ENCODE data around the gene NAXD. TPM values are rescaled to one million over a fixed set of nuclear protein-coding genes. Genes with fewer than 3 reads are reported as not detected.
"Not testable (repeated sequence)": the region's sequence is repeated elsewhere in the genome, so short reads cannot be mapped to it uniquely, and the experiment has no call there.

The NAXD gene
- total RNA-seq, 3 donors from 2014 or later, result 23.4 to 34.8 (median 32.1) TPM

DNA sequence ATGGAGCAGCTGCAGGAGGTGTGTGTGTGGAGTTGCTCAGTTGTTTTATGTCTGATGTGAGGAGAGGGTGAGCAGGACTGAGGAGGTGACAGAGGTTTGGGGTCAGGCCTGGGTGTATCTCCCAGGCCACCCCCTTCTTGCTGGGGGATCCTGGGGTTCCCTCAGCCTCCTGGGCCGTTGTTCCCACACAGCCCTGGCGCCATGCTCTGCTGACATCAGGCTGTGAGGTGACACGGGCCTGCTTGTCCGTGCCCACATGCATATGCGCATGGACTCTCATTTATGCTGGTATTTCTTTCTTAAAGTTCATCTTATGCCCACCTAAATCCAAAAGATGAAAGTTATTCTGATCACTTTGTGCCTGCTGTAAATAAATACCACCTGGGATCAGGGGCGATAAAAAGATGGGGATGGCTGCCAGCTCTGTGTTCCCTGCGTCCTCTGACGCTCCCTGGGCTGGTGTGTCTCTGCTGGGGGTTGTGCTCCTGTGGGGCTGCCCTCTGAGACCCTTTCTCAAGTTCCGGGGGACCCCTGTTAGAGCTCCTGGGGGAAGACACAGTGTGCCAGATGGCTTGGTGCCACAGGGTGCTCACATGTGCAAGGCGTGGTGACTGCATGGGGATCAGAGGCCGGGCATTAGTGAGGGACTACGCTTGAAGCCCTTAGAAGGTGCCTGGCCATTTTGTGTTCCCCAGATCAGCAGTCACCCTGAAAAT lies 12.6 kb downstream of the NAXD start:
- Histone ChIP-seq H3K4me3 (no peak overlapping the region), H3K9me3 (no peaks in the 10 kb centered on the region), H3K27me3 (no peaks in the 10 kb centered on the region), H3K27ac (peak overlapping the region in 1 of 2 donors; percentile 20), H3K36me3 (peaks cover 3% of the 10 kb centered on the region), H3K4me1 (no peaks in the 10 kb centered on the region)
- TF ChIP-seq, protein P1, sequence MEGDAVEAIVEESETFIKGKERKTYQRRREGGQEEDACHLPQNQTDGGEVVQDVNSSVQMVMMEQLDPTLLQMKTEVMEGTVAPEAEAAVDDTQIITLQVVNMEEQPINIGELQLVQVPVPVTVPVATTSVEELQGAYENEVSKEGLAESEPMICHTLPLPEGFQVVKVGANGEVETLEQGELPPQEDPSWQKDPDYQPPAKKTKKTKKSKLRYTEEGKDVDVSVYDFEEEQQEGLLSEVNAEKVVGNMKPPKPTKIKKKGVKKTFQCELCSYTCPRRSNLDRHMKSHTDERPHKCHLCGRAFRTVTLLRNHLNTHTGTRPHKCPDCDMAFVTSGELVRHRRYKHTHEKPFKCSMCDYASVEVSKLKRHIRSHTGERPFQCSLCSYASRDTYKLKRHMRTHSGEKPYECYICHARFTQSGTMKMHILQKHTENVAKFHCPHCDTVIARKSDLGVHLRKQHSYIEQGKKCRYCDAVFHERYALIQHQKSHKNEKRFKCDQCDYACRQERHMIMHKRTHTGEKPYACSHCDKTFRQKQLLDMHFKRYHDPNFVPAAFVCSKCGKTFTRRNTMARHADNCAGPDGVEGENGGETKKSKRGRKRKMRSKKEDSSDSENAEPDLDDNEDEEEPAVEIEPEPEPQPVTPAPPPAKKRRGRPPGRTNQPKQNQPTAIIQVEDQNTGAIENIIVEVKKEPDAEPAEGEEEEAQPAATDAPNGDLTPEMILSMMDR (IDR thresholded peaks at IDR 0.05), result no peak
- TF ChIP-seq POLR2AphosphoS5 (IDR thresholded peaks at IDR 0.05), result no peak
- no peak for TF ChIP-seq POLR2A (IDR thresholded peaks at IDR 0.05)
- intact Hi-C loops (cut with DNase I; ENCODE audit: low total_unique reads), result loop anchor here (2.0 kb wide), 1 partner anchor 77 kb away; no protein-coding TSS in a partner anchor
- DNase-seq (ENCODE audit: low spot score in 2 of 2), result no peak

DNA sequence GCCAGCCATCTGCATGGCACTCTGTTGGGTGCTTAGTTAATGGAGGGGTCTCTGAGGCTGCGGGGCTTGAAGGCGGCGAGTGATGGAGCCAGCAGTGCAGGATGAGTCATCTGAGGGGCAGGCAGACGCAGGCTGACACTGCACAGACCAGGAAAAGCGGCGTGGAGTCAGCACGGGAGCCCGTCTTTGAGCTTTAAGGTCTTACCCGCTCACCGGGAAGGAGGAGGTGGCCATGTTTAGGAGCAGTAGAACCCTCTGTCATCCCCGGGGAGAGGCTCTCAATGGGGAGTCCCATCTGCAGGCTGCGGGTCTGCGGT lies 13.1 kb downstream of the NAXD start:
- Histone ChIP-seq H3K36me3 (no peaks in the 10 kb centered on the region), H3K9me3 (no peaks in the 10 kb centered on the region), H3K27ac (peak overlapping the region in 1 of 2 donors; percentile 20), H3K4me1 (no peaks in the 10 kb centered on the region), H3K27me3 (no peaks in the 10 kb centered on the region), H3K4me3 (peak overlapping the region in 1 of 3 donors; percentile 10)
- no peak for DNase-seq (ENCODE audit: low spot score in 2 of 2)
- TF ChIP-seq, protein P1 (IDR thresholded peaks at IDR 0.05), result no peak
- TF ChIP-seq POLR2A (IDR thresholded peaks at IDR 0.05), result no peak
- TF ChIP-seq POLR2AphosphoS5 (IDR thresholded peaks at IDR 0.05), result no peak
- intact Hi-C loops (cut with DNase I; ENCODE audit: low total_unique reads), result loop anchor here (2.0 kb wide), 1 partner anchor 78 kb away; no protein-coding TSS in a partner anchor

DNA sequence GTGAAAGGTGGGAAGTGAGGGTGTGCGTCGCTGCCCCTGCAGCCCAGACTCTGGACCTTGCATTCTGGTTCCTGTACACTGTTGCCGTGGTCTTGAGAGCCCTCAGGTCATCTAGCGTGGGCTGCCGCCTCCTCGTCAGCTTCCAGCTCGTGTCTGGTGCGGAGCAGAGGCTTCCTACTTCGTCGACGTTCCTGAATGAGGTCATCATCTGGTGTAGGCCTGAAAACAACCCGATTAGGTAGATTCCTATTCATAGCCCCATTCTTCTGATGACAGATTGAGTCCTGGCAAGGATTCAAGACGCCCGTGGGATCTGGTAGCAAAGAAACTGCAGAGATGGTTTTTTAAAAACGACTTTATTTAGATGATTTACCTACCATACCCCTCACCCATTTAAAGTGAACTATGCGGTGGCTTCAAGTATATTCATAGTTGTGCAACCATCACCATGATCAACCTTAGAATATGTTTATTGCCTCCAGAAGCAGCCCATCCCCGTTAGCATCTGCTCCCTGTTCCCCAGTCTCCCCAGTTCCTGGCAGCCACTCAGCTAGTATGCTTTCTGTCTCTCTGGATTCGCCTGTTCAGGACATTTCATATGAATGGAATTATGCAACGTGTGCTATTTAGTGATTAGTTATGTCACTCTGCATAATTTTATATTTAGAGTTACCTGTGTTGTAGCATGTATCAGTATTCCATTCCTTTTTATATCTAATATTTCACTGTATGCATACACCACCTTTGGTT lies 13.8 kb downstream of the NAXD start:
- no peak for DNase-seq (ENCODE audit: low spot score in 2 of 2)
- Histone ChIP-seq H3K27me3 (no peaks in the 10 kb centered on the region), H3K4me3 (no peak overlapping the region), H3K27ac (peak overlapping the region in 1 of 2 donors; percentile 20), H3K9me3 (no peaks in the 10 kb centered on the region), H3K36me3 (no peaks in the 10 kb centered on the region), H3K4me1 (no peaks in the 10 kb centered on the region)
- TF ChIP-seq POLR2A (IDR thresholded peaks at IDR 0.05), result no peak
- TF ChIP-seq POLR2AphosphoS5 (IDR thresholded peaks at IDR 0.05), result no peak
- TF ChIP-seq, protein P1 (IDR thresholded peaks at IDR 0.05), result no peak
- intact Hi-C loops (cut with DNase I; ENCODE audit: low total_unique reads), result loop anchor here (2.0 kb wide), 1 partner anchor 78 kb away; no protein-coding TSS in a partner anchor

DNA sequence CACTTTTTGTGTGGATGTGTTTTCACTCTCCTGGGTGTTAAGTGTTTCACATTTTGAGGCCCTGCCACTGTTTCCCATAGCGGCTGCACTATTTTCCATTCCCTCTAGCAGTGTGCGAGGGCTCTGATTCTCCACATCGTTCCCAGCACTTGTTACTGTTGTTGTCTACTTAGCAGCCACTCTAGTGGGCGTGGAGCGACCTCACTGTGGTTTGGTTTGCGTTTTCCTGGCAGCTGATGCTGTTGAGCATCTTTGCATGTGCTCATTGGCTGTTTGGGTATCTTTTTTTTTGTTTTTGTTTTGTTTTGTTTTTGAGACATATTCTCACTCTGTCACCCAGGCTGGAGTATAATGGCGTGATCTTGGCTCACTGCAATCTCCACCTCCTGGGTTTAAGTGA lies 14.4 kb downstream of the NAXD start:
- H3K4me3 ChIP-seq, result no peak overlapping the region
- H3K27me3 ChIP-seq, result no peaks in the 10 kb centered on the region
- H3K9me3 ChIP-seq, result no peaks in the 10 kb centered on the region
- TF ChIP-seq, protein P1 (IDR thresholded peaks at IDR 0.05), result no peak
- TF ChIP-seq POLR2AphosphoS5 (IDR thresholded peaks at IDR 0.05) (no peak), POLR2A (IDR thresholded peaks at IDR 0.05) (no peak)
- H3K36me3 ChIP-seq, result peaks cover under 1% of the 10 kb centered on the region
- no peaks in the 10 kb centered on the region for H3K4me1 ChIP-seq
- H3K27ac ChIP-seq, result no peak overlapping the region
- intact Hi-C loops (cut with DNase I; ENCODE audit: low total_unique reads), result loop anchor here (2.0 kb wide), 1 partner anchor 79 kb away; no protein-coding TSS in a partner anchor
- DNase-seq (ENCODE audit: low spot score in 2 of 2), result no peak

DNA sequence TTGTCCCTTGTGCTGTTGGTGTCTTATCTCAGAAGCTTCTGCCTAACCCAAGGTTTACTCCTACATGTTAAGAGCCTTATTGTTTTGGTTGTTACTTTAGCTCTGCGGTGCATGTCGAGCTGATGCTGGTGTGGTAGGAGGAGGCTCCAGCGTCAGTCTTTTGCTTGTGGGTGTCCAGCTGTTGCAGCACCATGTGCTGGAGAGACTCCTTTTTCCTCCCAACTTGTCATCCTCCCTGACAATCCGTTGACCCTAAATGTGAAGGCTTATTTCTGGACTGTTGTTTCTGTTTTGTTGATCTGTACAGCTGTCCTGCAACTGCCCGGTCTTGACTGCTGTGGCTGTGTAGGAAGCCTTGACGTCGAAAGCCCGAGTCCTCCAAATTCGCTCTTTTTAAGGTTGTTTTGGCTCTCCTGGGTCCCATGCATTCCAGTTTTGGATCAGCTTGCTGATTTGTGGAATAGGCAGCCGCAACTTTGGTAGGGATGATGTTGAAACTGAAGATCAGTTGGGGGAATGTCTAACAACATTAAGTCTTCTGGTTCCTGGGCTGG lies 15.3 kb downstream of the NAXD start:
- peaks cover 10% of the 10 kb centered on the region for H3K36me3 ChIP-seq

DNA sequence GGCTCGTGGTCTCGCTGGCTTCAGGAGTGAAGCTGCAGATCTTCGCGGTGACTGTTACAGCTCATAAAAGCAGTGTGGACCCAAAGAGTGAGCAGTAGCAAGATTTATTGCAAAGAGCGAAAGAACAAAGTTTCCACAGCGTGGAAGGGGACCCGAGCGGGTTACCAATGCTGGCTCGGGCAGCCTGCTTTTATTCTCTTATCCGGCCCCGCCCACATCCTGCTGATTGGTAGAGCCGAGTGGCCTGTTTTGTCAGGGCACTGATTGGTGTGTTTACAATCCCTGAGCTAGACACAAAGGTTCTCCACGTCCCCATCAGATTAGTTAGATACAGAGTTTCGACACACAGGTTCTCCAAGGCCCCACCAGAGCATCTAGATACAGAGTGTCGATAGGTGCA lies 16.9 kb downstream of the NAXD start:
- DNase-seq (ENCODE audit: low spot score in 2 of 2); H3K9me3 ChIP-seq; H3K27me3 ChIP-seq; intact Hi-C loops (cut with DNase I; ENCODE audit: low total_unique reads); H3K4me3 ChIP-seq; H3K27ac ChIP-seq; H3K4me1 ChIP-seq: not testable (repeated sequence)
- peaks cover 21% of the 10 kb centered on the region for H3K36me3 ChIP-seq

More for the DNA sequence above, 15.3 kb downstream of the NAXD start:
- no peaks in the 10 kb centered on the region for H3K27me3 ChIP-seq
- no peak overlapping the region for H3K27ac ChIP-seq
- TF ChIP-seq POLR2AphosphoS5 (IDR thresholded peaks at IDR 0.05) (no peak), POLR2A (IDR thresholded peaks at IDR 0.05) (no peak)
- TF ChIP-seq, protein P1 (IDR thresholded peaks at IDR 0.05), result no peak
- no peak overlapping the region for H3K4me3 ChIP-seq
- H3K9me3 ChIP-seq, result no peaks in the 10 kb centered on the region
- H3K4me1 ChIP-seq, result no peaks in the 10 kb centered on the region
- intact Hi-C loops (cut with DNase I; ENCODE audit: low total_unique reads), result no loop called here
- DNase-seq (ENCODE audit: low spot score in 2 of 2), result no peak
